K562 (cell line): ENCODE data around the gene DCAF11. TPM values are rescaled to one million over a fixed set of nuclear protein-coding genes. Genes with fewer than 3 reads are reported as not detected.

Experiments
- ATAC-seq: fragments of 200-7000 bp; cut with Tn5 transposase; 3 replicates; pipeline ENCODE4 v1.9.1; 2020; ENCODE audit warnings: moderate library complexity
- BruUV-seq: library from RNA; stranded (reverse); fragments of 400-500 nt; replicated peaks from 2 replicates; lab custom pipeline; 2021; lab: Mats Ljungman, UMichigan
- CTCF ChIA-PET: fragments of 300-600 bp; formaldehyde crosslinking; extraction: SDS; loops from one replicate; lab custom pipeline; 2021; ENCODE audit warnings: low intra/inter-chr PET ratio; lab: Yijun Ruan, JAX
- POLR2A ChIA-PET: fragments of 300-600, 350-650 bp; sonication (Branson Sonifier 250); formaldehyde crosslinking; extraction: SDS; loops from one replicate; lab custom pipeline; 2021; ENCODE audit warnings: antibody characterized with exemption, inconsistent platforms; lab: Yijun Ruan, JAX
- DNase-seq, 4 experiments: peaks; one replicate each; pipeline versions ENCODE4 v3.0.0 to v3.0.0-alpha.2; 2011 to 2018; ENCODE audit warnings: low spot score in 3 of 4, mixed read lengths in 3 of 4; ENCODE audit errors: extremely low read depth in 1 of 4
- FAIRE-seq: peaks from 2 replicates; lab custom pipeline; 2011; peaks lifted over from hg19 to GRCh38; lab: Jason Lieb, UNC
- H2AFZ ChIP-seq: 2 replicates; pipeline ENCODE4 v1.6.0; 2011; ENCODE audit warnings: low read depth, low read length, control low read depth, inconsistent platforms
- H3K27ac ChIP-seq: fragments of 200-600 bp; 3 replicates; pipeline ENCODE4 v1.8.0; 2011; ENCODE audit warnings: low read depth, mild to moderate bottlenecking, control low read depth, inconsistent platforms, low read length, moderate library complexity, mixed read lengths; ENCODE audit errors: extremely low read depth
- H3K27me3 ChIP-seq, 2 experiments: fragments of 300-600 bp in 1 of 2; 2 replicates in 1 of 2; 3 replicates in 1 of 2; pipeline versions ENCODE4 v1.6.0 to v1.8.0; 2011; ENCODE audit warnings: inconsistent platforms in 2 of 2, low read length in 2 of 2, mild to moderate bottlenecking in 1 of 2, mixed read lengths in 1 of 2, moderate library complexity in 1 of 2; ENCODE audit not compliant: control insufficient read depth in 2 of 2, insufficient read depth in 2 of 2
- H3K36me3 ChIP-seq: fragments of 300-600 bp; 3 replicates; pipeline ENCODE4 v1.8.0; 2011; ENCODE audit warnings: mild to moderate bottlenecking, low read length, inconsistent platforms; ENCODE audit not compliant: control insufficient read depth, insufficient read depth
- H3K4me1 ChIP-seq, 2 experiments: fragments of 200-600 bp in 1 of 2; replicated peaks in 1 of 2; 2 replicates in 1 of 2; 3 replicates in 1 of 2; pipeline versions ENCODE4 v1.5.1 to v1.8.0; 2011; ENCODE audit warnings: inconsistent platforms in 2 of 2, low read length in 2 of 2, mild to moderate bottlenecking in 1 of 2, mixed read lengths in 1 of 2, moderate library complexity in 1 of 2; ENCODE audit not compliant: control insufficient read depth in 2 of 2, insufficient read depth in 2 of 2
- H3K4me2 ChIP-seq: 2 replicates; pipeline ENCODE4 v1.6.1; 2011; ENCODE audit warnings: low read length, control low read depth, inconsistent platforms, mixed read lengths; ENCODE audit not compliant: insufficient read depth
- H3K4me3 ChIP-seq: fragments of 200-600 bp; sonication (generic), shearing (Covaris generic); 2 replicates; pipeline ENCODE4 v1.5.1; 2016; ENCODE audit warnings: control low read depth, inconsistent platforms
- H3K79me2 ChIP-seq: fragments of 200-600 bp; 3 replicates; pipeline ENCODE4 v1.8.0; 2011; ENCODE audit warnings: low read length, inconsistent platforms; ENCODE audit not compliant: control insufficient read depth, insufficient read depth
- H3K9ac ChIP-seq, 2 experiments: 2 replicates each; pipeline versions ENCODE4 v1.6.0 to v1.6.1; 2011; ENCODE audit warnings: low read depth in 2 of 2, low read length in 2 of 2, control low read depth in 1 of 2, inconsistent platforms in 1 of 2, mild to moderate bottlenecking in 1 of 2, mixed read lengths in 1 of 2; ENCODE audit not compliant: insufficient read depth in 1 of 2
- H3K9me1 ChIP-seq: one replicate; pipeline ENCODE4 v1.6.0; 2011; ENCODE audit warnings: inconsistent platforms, mild to moderate bottlenecking, low read length, moderate library complexity; ENCODE audit not compliant: control insufficient read depth, insufficient read depth
- H3K9me3 ChIP-seq: replicated peaks from 2 replicates; pipeline ENCODE4 v1.5.1; 2011; ENCODE audit warnings: low read depth, low read length, inconsistent platforms; ENCODE audit not compliant: control insufficient read depth, insufficient read depth
- H4K20me1 ChIP-seq: replicated peaks from 2 replicates; pipeline ENCODE4 v1.6.1; 2011; ENCODE audit warnings: low read length, inconsistent platforms, mixed read lengths; ENCODE audit not compliant: control insufficient read depth, insufficient read depth
- BACH1 ChIP-seq: fragments of 200-800 bp; sonication (Bioruptor generic); IDR thresholded peaks from 2 replicates; pipeline ENCODE4 v1.6.1; 2016; ENCODE audit warnings: missing genetic modification characterization, missing compliant biosample characterization
- E2F4 ChIP-seq: sonication (generic); formaldehyde crosslinking; IDR thresholded peaks from 2 replicates; pipeline ENCODE4 v1.8.0; 2022; ENCODE audit warnings: mild to moderate bottlenecking, low read depth, missing genetic modification reagents
- EP300 ChIP-seq: IDR thresholded peaks from 2 replicates; pipeline ENCODE4 v1.6.1; 2012; ENCODE audit warnings: low read length, improper control_type of control experiment
- HMG20A ChIP-seq: fragments of 450-650 bp; formaldehyde crosslinking; conservative IDR thresholded peaks from 2 replicates; pipeline ENCODE4 v1.4.0; 2020; ENCODE audit warnings: mild to moderate bottlenecking, mixed read lengths
- HOMEZ ChIP-seq: fragments of 250-450 bp; sonication (Bioruptor Pico); IDR thresholded peaks from 2 replicates; pipeline ENCODE4 v1.4.0; 2020; ENCODE audit warnings: mild to moderate bottlenecking, moderate library complexity
- ILF3 ChIP-seq: fragments of 450-650 bp; IDR thresholded peaks from 2 replicates; pipeline ENCODE4 v1.6.1; 2018; ENCODE audit warnings: antibody characterized with exemption, mild to moderate bottlenecking, moderate library complexity, borderline replicate concordance
- JUNB ChIP-seq: fragments of 450-650 bp; formaldehyde crosslinking; conservative IDR thresholded peaks from 2 replicates; pipeline ENCODE4 v1.4.0; 2020; ENCODE audit warnings: mild to moderate bottlenecking
- MIER1 ChIP-seq: fragments of 450-650 bp; IDR thresholded peaks from 2 replicates; pipeline ENCODE4 v1.6.1; 2016; ENCODE audit warnings: antibody characterized with exemption, mild to moderate bottlenecking, low read depth
- NELFE ChIP-seq: IDR thresholded peaks from 2 replicates; pipeline ENCODE4 v1.6.1; 2011; ENCODE audit warnings: mild to moderate bottlenecking; ENCODE audit not compliant: insufficient read depth, insufficient read length
- TEAD1 ChIP-seq, 2 experiments: fragments of 450-650 bp in 1 of 2; sonication (generic) in 1 of 2; formaldehyde crosslinking; IDR thresholded peaks; 2 replicates each; pipeline versions ENCODE4 v1.4.0 to v1.8.0; 2020 to 2022; ENCODE audit warnings: mild to moderate bottlenecking in 2 of 2, missing genetic modification reagents in 1 of 2
- WGBS: fragments of 100-300 bp; shearing (Covaris generic); methylation state at CpG from one replicate; pipeline ENCODE4 v1.1.6; 2016; ENCODE audit warnings: low coverage, mixed read lengths; ENCODE audit not compliant: insufficient coverage; ENCODE audit errors: missing lambda C conversion rate; 5-methylcytosine and 5-hydroxymethylcytosine counted together
- in situ Hi-C: fragments of 300-500 bp; cut with MboI; formaldehyde crosslinking; loops from 4 replicates; pipeline ENCODE4 v1.15.0; 2018; ENCODE audit warnings: inconsistent platforms, mixed read lengths
- intact Hi-C: fragments of 100-400 bp; cut with micrococcal nuclease; formaldehyde crosslinking; loops from 2 replicates; pipeline ENCODE4 v1.14.2; 2022
- polyA plus RNA-seq, 8 experiments: library from polyadenylated mRNA; depleted of rRNA in 4 of 8; stranded (reverse) in 5 of 8; unstranded in 3 of 8; fragments of >200 nt; fragmentation: Nextera tagmentation in 2 of 8; fragmentation: Illumina TruSeq in 1 of 8; extraction: Ambion mirVana in 2 of 8; extraction: Trizol in 1 of 8; gene quantifications; 2 replicates each; pipeline versions ENCODE4 v1.2.1 to v1.2.3, GENCODE V29; 2011 to 2014; ENCODE audit warnings: inconsistent platforms in 1 of 8, missing spikeins in 1 of 8
- total RNA-seq, 7 experiments: library from RNA; depleted of rRNA in 6 of 7; stranded (reverse); fragments of >200 nt in 6 of 7; fragmentation: Illumina TruSeq in 2 of 7; extraction: Trizol in 2 of 7; gene quantifications; 2 replicates each; pipeline versions ENCODE4 v1.2.1 to v1.2.3, GENCODE V29; 2011 to 2021; ENCODE audit warnings: low replicate concordance in 1 of 7

DCAF11 gene
- total and polyA plus RNA-seq, 9 of the 15 experiments (the other 6 are each of a cell fraction or from before 2014, with no cell fraction given) = 8.5 to 46.2 (median 36.4) TPM

- Histone ChIP-seq H3K9ac (no peak overlapping the region), H3K79me2 (no peaks in the 10 kb centered on the region), H3K36me3 (peaks cover 51% of the 10 kb centered on the region; the same call in 2 of the 3 replicates), H3K27me3 (no peaks in the 10 kb centered on the region), H3K27ac (no peak overlapping the region), H2AFZ (no peak overlapping the region), H3K9me3 (no peaks in the 10 kb centered on the region), H3K9me1 (no peaks in the 10 kb centered on the region), H4K20me1 (no peaks in the 10 kb centered on the region), H3K4me2 (no peak overlapping the region), H3K4me1 (peaks cover 6 to 12% of the 10 kb centered on the region in 2 experiments; a peak in 4 of 5 replicates), H3K4me3 (no peak overlapping the region)
- POLR2A ChIA-PET = interaction anchor here (1.0 kb wide), 1 partner anchor 8 kb away, joined by 3 read pairs; the partner anchor contains the start of genes DCAF11 and NRL
- ATAC-seq (no peak; the same call in 2 of the 3 replicates), DNase-seq (no peak), FAIRE-seq (no peak)
- CTCF ChIA-PET = no interaction called here
- BruUV-seq = no TSS peak
- in situ Hi-C loops (no loop called here), intact Hi-C loops (no loop called here)
- TF ChIP-seq MIER1 (no peak), EP300 (no peak), ILF3 (no peak), HOMEZ (no peak), HMG20A (CRISPR knock-in tag) (no peak), BACH1 (tag) (no peak), TEAD1 (CRISPR knock-in tag; IDR thresholded peaks at IDR 0.05) (no peak), NELFE (no peak), JUNB (CRISPR knock-in tag) (no peak), E2F4 (no peak)
- no CpG with 5 or more reads among the region's 4 CpGs for WGBS
Measured at GRCh38 chr14:24122416-24122815, 7.8 kb downstream of the DCAF11 start.
